ENCODE data around the gene HS1BP3. TPM values are rescaled to one million over a fixed set of nuclear protein-coding genes. Genes with fewer than 3 reads are reported as not detected.

The HS1BP3 gene
- total and polyA plus RNA-seq, 2 of the 13 experiments (the other 11 are each of a cell fraction or from before 2014, with no cell fraction given): 15.2 to 22.0 TPM

GRCh38 chr2:20580690-20581437, 70.0 kb downstream of the HS1BP3 start (continued):
- peak in 1 of 2 experiments; percentile 59; a peak in 1 of 4 replicates for TF ChIP-seq REST (IDR thresholded peaks at IDR 0.05; ENCODE audit: borderline replicate concordance in 1 of 2, low read depth in 1 of 2, low read length in 2 of 2)
- peak; percentile 90 for TF ChIP-seq ZKSCAN8 (CRISPR knock-in tag; IDR thresholded peaks at IDR 0.05; ENCODE audit: borderline replicate concordance)
- TF ChIP-seq RXRB (CRISPR knock-in tag; IDR thresholded peaks at IDR 0.05; ENCODE audit: borderline replicate concordance): peak; percentile 98
- no peak for TF ChIP-seq CBX1 (IDR thresholded peaks at IDR 0.05; ENCODE audit: low read depth)
- TF ChIP-seq RCOR2 (CRISPR knock-in tag; IDR thresholded peaks at IDR 0.05): peak; percentile 99
- no peak for TF ChIP-seq ATF6 (CRISPR knock-in tag; conservative IDR thresholded peaks at IDR 0.05)
- peak; percentile 87 for TF ChIP-seq MEIS1 (CRISPR knock-in tag; IDR thresholded peaks at IDR 0.05; ENCODE audit: borderline replicate concordance)
- peak; percentile 98 for TF ChIP-seq HIC2 (CRISPR knock-in tag; IDR thresholded peaks at IDR 0.05; ENCODE audit: low read depth)
- TF ChIP-seq STAT5B (CRISPR knock-in tag; IDR thresholded peaks at IDR 0.05): no peak
- no peak for TF ChIP-seq ZNF432 (CRISPR knock-in tag; IDR thresholded peaks at IDR 0.05; ENCODE audit: borderline replicate concordance)
- TF ChIP-seq YEATS2 (CRISPR knock-in tag; IDR thresholded peaks at IDR 0.05; ENCODE audit: borderline replicate concordance): 0 out of 2 replicates have a peak, but pooled peaks have one; percentile 42
- peak; percentile 95 for TF ChIP-seq SALL1 (CRISPR knock-in tag; IDR thresholded peaks at IDR 0.05)
- no peak for TF ChIP-seq ZNF256 (CRISPR knock-in tag; conservative IDR thresholded peaks at IDR 0.05)
- TF ChIP-seq ONECUT2 (CRISPR knock-in tag; IDR thresholded peaks at IDR 0.05): peak; percentile 99
- peak; percentile 74 for TF ChIP-seq TCF7 (IDR thresholded peaks at IDR 0.05; ENCODE audit: low read depth)
- TF ChIP-seq ZNF782 (CRISPR knock-in tag; IDR thresholded peaks at IDR 0.05; ENCODE audit: borderline replicate concordance): peak; percentile 51; the same call in 1 of the 2 replicates
- TF ChIP-seq SPEN (CRISPR knock-in tag; IDR thresholded peaks at IDR 0.05; ENCODE audit: low read depth): peak; percentile 88
- TF ChIP-seq ZNF878 (CRISPR knock-in tag; IDR thresholded peaks at IDR 0.05): peak; percentile 92; the same call in 1 of the 2 replicates
- TF ChIP-seq SIX4 (CRISPR knock-in tag; IDR thresholded peaks at IDR 0.05): peak; percentile 68; the same call in 1 of the 2 replicates
- TF ChIP-seq ZIK1 (CRISPR knock-in tag; IDR thresholded peaks at IDR 0.05; ENCODE audit: borderline replicate concordance, low read depth): 0 out of 2 replicates have a peak, but pooled peaks have one; percentile 47
- peak; percentile 81 for TF ChIP-seq MIER2 (CRISPR knock-in tag; IDR thresholded peaks at IDR 0.05)
- peak; percentile 96 for TF ChIP-seq HNF4A (CRISPR knock-in tag; IDR thresholded peaks at IDR 0.05)
- no peak for TF ChIP-seq ZNF446 (CRISPR knock-in tag; IDR thresholded peaks at IDR 0.05)
- no peak for TF ChIP-seq ZNF572 (CRISPR knock-in tag; IDR thresholded peaks at IDR 0.05)

All from HepG2 (cell line).